Activated T-cell treated with anti-CD3 and anti-CD28 coated beads, Interleukin-2, amount 50 U/mL, for 4 hours (primary cell): ENCODE measurements around the gene SLC2A5. TPM values are rescaled to one million over a fixed set of nuclear protein-coding genes. Genes with fewer than 3 reads are reported as not detected.
"Not testable (repeated sequence)": the region's sequence is repeated elsewhere in the genome, so short reads cannot be mapped to it uniquely, and the experiment has no call there.

Source experiments
- ATAC-seq, 2 donors: fragments of 200-7000 bp; cut with Tn5 transposase; one replicate each; pipeline ENCODE4 v1.10.0; 2021
- DNase-seq: peaks from one replicate; pipeline ENCODE4 v3.0.0-alpha.2; 2020
- H3K27me3 Mint-ChIP-seq: one replicate; pipeline ENCODE4 v1.8.0; 2021; ENCODE audit warnings: low read depth, mixed read lengths
- H3K36me3 Mint-ChIP-seq: one replicate; pipeline ENCODE4 v1.8.0; 2022; ENCODE audit warnings: mixed read lengths; ENCODE audit not compliant: insufficient read depth
- H3K4me1 Mint-ChIP-seq: one replicate; pipeline ENCODE4 v1.8.0; 2021; ENCODE audit warnings: low read depth, mixed read lengths
- H3K4me3 Mint-ChIP-seq: one replicate; pipeline ENCODE4 v1.8.0; 2021; ENCODE audit warnings: mild to moderate bottlenecking, moderate library complexity, mixed read lengths
- H3K9me3 Mint-ChIP-seq: one replicate; pipeline ENCODE4 v1.8.0; 2021; ENCODE audit warnings: mixed read lengths
- total RNA-seq, 3 donors: library from RNA; stranded (reverse); gene quantifications; one replicate each; pipeline ENCODE4 v1.2.1, GENCODE V29; 2021

The SLC2A5 gene
- total RNA-seq, 3 donors from 2014 or later, result not detected

GRCh38 chr1:9039761-9040658, 29.4 kb downstream of the SLC2A5 start:
- Mint-ChIP-seq H3K36me3 (no peaks in the 10 kb centered on the region), H3K4me1 (peaks cover 1% of the 10 kb centered on the region), H3K4me3 (no peak overlapping the region), H3K9me3 (peaks cover 6% of the 10 kb centered on the region), H3K27me3 (peaks cover 2% of the 10 kb centered on the region)
- DNase-seq, result no peak
- ATAC-seq, result no peak

GRCh38 chr1:9038881-9039760, 30.3 kb downstream of the SLC2A5 start:
- H3K9me3 Mint-ChIP-seq, result peaks cover 13% of the 10 kb centered on the region
- DNase-seq, result no peak
- no peak for ATAC-seq
- no peak overlapping the region for H3K4me3 Mint-ChIP-seq
- peaks cover 1% of the 10 kb centered on the region for H3K4me1 Mint-ChIP-seq
- no peaks in the 10 kb centered on the region for H3K36me3 Mint-ChIP-seq
- peaks cover 5% of the 10 kb centered on the region for H3K27me3 Mint-ChIP-seq

- H3K27me3 Mint-ChIP-seq, result peaks cover 8% of the 10 kb centered on the region
- no peaks in the 10 kb centered on the region for H3K36me3 Mint-ChIP-seq
- H3K4me3 Mint-ChIP-seq, result no peak overlapping the region
- H3K4me1 Mint-ChIP-seq, result peaks cover 1% of the 10 kb centered on the region
- peaks cover 13% of the 10 kb centered on the region for H3K9me3 Mint-ChIP-seq
- ATAC-seq, result no peak
- DNase-seq, result no peak
Measured at GRCh38 chr1:9038338-9038650, 31.1 kb downstream of the SLC2A5 start.

GRCh38 chr1:9037476-9038337, 31.7 kb downstream of the SLC2A5 start:
- Mint-ChIP-seq H3K27me3 (peaks cover 8% of the 10 kb centered on the region), H3K4me3 (no peak overlapping the region), H3K4me1 (peaks cover 1% of the 10 kb centered on the region)

GRCh38 chr1:9035226-9035625, 34.2 kb downstream of the SLC2A5 start:
- DNase-seq (no peak), ATAC-seq (no peak)
- Mint-ChIP-seq H3K4me1 (peaks cover 1% of the 10 kb centered on the region), H3K27me3 (peaks cover 8% of the 10 kb centered on the region), H3K9me3 (peaks cover 18% of the 10 kb centered on the region), H3K36me3 (no peaks in the 10 kb centered on the region), H3K4me3 (no peak overlapping the region)

More at GRCh38 chr1:9037476-9038337, 31.7 kb downstream of the SLC2A5 start:
- no peaks in the 10 kb centered on the region for H3K36me3 Mint-ChIP-seq
- ATAC-seq (no peak), DNase-seq (no peak)
- peaks cover 13% of the 10 kb centered on the region for H3K9me3 Mint-ChIP-seq

- no peaks in the 10 kb centered on the region for H3K36me3 Mint-ChIP-seq
- peaks cover 18% of the 10 kb centered on the region for H3K9me3 Mint-ChIP-seq
- peaks cover 1% of the 10 kb centered on the region for H3K4me1 Mint-ChIP-seq
- H3K27me3 Mint-ChIP-seq, result peaks cover 10% of the 10 kb centered on the region
- no peak overlapping the region for H3K4me3 Mint-ChIP-seq
- ATAC-seq, result no peak
- DNase-seq, result no peak
Measured at GRCh38 chr1:9033363-9033762, 36.1 kb downstream of the SLC2A5 start.

GRCh38 chr1:9031484-9032259, 37.8 kb downstream of the SLC2A5 start:
- H3K4me1 Mint-ChIP-seq, result no peaks in the 10 kb centered on the region
- no peak overlapping the region for H3K4me3 Mint-ChIP-seq
- ATAC-seq (no peak), DNase-seq (no peak)
- H3K27me3 Mint-ChIP-seq, result peaks cover 8% of the 10 kb centered on the region
- peaks cover 18% of the 10 kb centered on the region for H3K9me3 Mint-ChIP-seq
- H3K36me3 Mint-ChIP-seq, result no peaks in the 10 kb centered on the region

- H3K9me3 Mint-ChIP-seq, result peaks cover 18% of the 10 kb centered on the region
- not testable (repeated sequence) for H3K4me1 Mint-ChIP-seq, ATAC-seq, H3K27me3 Mint-ChIP-seq, DNase-seq, H3K4me3 Mint-ChIP-seq, H3K36me3 Mint-ChIP-seq
Measured at GRCh38 chr1:9031077-9031476, 38.4 kb downstream of the SLC2A5 start.

- Mint-ChIP-seq H3K27me3 (peaks cover 5% of the 10 kb centered on the region), H3K9me3 (peaks cover 5% of the 10 kb centered on the region), H3K4me1 (no peaks in the 10 kb centered on the region), H3K36me3 (no peaks in the 10 kb centered on the region), H3K4me3 (no peak overlapping the region)
- no peak for ATAC-seq
- DNase-seq, result no peak
Measured at GRCh38 chr1:9028921-9029705, 40.3 kb downstream of the SLC2A5 start.

- no peak for DNase-seq
- H3K36me3 Mint-ChIP-seq, result no peaks in the 10 kb centered on the region
- no peak overlapping the region for H3K4me3 Mint-ChIP-seq
- ATAC-seq, result no peak
- H3K9me3 Mint-ChIP-seq, result peaks cover 5% of the 10 kb centered on the region
- H3K4me1 Mint-ChIP-seq, result no peaks in the 10 kb centered on the region
- peaks cover 2% of the 10 kb centered on the region for H3K27me3 Mint-ChIP-seq
Measured at GRCh38 chr1:9027307-9027706, 42.1 kb downstream of the SLC2A5 start.

- Mint-ChIP-seq H3K4me1 (no peaks in the 10 kb centered on the region), H3K27me3 (peaks cover 2% of the 10 kb centered on the region), H3K4me3 (no peak overlapping the region), H3K9me3 (no peaks in the 10 kb centered on the region), H3K36me3 (no peaks in the 10 kb centered on the region)
- ATAC-seq, result no peak
- DNase-seq, result no peak
Measured at GRCh38 chr1:9025449-9025848, 44.0 kb downstream of the SLC2A5 start.

GRCh38 chr1:9024837-9025236, 44.6 kb downstream of the SLC2A5 start:
- H3K36me3 Mint-ChIP-seq, result no peaks in the 10 kb centered on the region
- peaks cover 2% of the 10 kb centered on the region for H3K27me3 Mint-ChIP-seq
- DNase-seq, result no peak
- no peaks in the 10 kb centered on the region for H3K4me1 Mint-ChIP-seq
- H3K9me3 Mint-ChIP-seq, result no peaks in the 10 kb centered on the region
- no peak overlapping the region for H3K4me3 Mint-ChIP-seq
- no peak for ATAC-seq

GRCh38 chr1:9022773-9023172, 46.7 kb downstream of the SLC2A5 start:
- Mint-ChIP-seq H3K4me1 (no peaks in the 10 kb centered on the region), H3K9me3 (no peaks in the 10 kb centered on the region), H3K4me3 (no peak overlapping the region), H3K36me3 (no peaks in the 10 kb centered on the region), H3K27me3 (no peaks in the 10 kb centered on the region)
- DNase-seq (no peak), ATAC-seq (no peak)
